HG03066 (cell line): Measurements from ENCODE around the gene TP53BP2.
"Not testable (repeated sequence)": the region's sequence is repeated elsewhere in the genome, so short reads cannot be mapped to it uniquely, and the experiment has no call there.

Source experiments
- ATAC-seq: cut with Tn5 transposase; IDR thresholded peaks from one replicate; pipeline ENCODE4 v1.9.1; 2021; ENCODE audit warnings: low read depth; ENCODE audit not compliant: unreplicated experiment

Gene TP53BP2

DNA sequence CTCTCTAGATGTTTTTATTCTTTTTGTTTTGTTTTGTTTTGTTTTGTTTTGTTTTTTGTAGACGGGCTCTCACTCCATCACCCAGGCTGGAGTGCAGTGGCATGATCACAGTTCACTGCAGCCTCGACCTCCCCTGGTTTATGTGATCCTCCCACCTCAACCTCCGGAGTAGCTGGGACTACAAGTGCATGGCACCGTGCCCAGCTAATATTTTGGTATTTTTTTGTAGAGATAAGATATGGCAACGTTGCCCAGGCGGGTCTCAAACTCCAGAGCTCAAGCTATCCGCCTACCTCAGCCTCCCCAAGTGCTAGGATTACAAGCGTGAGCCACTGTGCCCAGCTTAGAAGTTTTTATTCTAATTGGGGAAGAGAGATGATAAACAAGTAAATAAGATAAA lies 13.3 kb upstream of the TP53BP2 start:
- ATAC-seq = no peak

DNA sequence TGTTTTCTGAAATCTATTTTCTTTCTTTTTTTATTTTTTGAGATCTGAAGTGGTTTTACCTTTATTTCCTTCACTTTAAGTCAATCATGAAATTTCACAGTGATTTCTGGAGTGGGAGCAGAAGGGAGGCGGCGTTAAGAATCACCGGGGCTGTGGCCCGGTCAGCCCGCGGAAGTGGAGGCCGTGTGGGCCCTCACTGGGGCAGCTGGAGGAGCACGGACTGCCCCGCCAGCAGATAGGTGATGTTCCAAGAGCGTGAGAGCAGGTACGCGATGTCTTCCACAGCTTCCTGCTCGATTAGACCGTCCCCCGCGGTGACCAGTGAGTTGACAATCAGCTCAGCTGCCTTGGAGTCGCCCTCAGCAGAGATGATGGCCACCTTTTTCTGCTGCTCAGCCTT lies 10.6 kb upstream of the TP53BP2 start:
- no peak for ATAC-seq

DNA sequence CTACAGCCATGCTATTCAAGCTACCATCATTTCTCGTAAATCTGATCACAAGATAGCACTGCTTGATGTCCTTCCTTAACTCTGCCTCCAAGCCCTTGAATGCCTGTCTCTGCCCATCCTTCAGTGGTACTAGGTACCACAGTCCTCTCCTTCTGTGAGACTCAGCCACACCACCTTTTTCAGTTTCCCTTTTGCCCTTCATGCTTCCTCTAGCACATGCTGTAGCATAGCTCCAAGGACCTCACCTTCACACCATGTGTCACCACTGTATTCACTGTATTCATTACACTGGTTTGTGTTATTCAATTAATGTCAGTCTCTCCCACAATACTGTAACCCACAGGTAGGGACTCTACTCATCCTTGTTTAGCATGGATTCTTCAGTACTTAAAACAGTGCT lies 8.0 kb upstream of the TP53BP2 start:
- no peak for ATAC-seq

DNA sequence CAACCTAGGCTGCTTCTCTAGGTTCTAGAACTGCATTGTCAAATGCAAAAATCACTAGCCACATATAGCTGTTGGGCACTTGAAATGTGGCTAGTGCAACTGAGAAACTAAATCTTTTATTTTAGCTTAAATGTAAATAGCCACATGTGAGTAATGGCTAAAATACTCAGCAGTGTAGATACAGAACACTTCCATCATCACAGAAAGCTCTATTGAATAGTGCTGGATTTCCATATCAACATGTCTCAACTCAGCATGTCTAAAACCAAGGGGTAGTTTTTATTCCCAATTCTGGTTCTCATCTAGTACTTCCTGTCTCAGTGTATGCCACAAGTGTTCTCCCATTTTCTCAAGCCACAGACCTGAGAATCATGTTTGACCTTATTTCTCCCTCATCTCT lies 7.5 kb upstream of the TP53BP2 start:
- ATAC-seq = no peak

DNA sequence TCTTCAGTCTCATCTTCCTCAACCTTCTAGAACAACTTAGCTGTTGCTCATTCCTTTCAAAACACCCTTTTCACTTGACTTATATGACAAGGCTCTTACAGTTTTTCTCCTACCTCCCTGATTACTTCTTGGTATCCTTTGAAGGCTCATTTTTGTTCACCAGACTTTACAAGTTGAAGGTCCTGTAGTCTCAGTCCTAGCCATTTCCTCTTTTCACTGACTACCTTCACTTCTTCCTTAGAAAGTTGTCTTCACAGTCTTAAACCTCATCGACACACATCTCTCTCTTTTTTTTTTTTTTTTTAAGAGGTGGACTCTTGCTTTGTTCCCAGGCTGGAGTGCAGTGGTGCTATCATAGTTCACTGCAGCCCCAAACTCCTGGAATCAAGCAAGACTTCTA lies 6.6 kb upstream of the TP53BP2 start:
- ATAC-seq = no peak

DNA sequence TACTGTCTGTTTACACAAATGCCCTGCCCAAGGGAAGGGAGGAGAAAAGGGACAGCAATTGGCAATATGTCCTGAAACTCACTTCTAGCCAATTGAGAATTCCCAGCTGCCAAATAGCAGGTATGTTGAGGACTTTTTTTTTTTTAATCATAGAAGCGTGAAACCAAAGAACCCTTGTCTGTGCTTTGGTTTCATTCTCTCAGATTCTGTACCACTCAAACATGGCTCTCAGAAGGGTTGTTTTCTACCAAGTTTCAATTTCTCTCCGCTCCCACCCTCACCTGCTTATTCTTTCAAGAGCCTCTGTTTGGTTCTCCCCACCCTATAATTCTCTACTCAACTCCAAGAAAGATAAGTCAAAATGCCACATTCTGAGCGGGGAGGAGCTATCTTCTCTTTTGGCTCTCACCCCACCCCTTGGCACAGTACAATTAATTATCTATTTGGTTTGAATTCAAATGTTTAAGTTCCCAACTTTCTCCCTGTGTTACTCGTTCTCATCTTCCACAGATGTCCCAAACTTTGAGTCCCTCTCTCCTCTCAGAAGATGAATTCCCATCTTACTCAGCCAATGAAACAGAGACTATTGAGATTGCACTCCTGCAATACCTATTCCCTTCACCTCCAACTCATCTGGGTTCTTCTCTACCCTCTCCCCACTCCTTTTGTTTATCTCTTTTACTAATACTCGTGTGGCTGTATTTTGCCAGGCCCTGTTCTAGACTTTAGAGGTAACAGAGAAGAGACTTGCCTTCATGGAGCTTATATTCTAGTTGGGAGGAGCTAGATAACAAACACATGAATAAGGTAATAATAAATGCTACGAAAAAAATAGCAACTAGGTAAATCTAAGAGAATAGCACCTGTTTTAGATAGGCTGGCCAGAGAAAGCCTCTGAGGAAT lies 3.9 kb upstream of the TP53BP2 start:
- no peak for ATAC-seq

DNA sequence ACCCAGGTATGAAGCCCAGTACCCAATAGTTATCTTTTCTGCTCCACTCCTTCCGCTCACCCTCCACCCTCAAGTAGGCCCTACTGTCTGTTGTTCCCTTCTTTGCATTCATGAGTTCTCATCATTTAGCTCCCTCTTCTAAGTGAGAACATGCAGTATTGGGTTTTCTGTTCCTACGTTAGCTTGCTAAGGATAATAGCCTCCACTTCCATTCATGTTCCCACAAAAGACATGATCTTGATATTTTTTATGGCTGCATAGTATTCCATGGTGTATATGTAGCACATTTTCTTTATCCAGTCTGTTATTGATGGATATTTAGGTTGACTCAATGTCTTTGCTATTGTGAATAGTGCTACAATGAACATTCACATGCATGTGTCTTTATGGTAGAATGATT lies 2.8 kb upstream of the TP53BP2 start:
- no peak for ATAC-seq

DNA sequence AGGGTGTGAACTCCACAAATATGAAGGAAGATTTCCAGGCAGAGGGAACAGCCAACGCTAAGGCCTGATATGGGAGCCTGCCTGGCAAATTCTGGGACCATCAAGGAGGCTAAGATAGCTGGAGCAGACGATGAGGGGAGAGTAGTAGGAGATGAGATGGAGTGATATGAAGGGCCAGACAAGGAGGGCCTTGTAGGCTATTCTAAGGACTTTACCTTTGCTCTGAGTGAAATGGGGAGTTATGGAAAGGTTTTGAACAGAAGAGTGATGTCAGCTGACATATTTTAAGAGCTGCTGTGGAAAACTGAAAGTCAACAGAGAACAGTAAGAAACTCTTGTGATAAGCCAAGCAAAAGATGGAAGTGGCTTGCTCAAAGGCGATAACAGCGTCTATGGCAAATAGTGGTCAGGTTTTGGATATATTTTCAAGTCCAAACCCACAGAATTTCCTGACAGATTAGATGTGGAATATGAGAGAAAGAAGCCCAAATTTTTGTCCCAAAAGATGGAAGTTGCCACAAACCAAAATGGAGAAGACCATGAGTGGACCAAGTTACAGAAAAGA lies 2.1 kb upstream of the TP53BP2 start:
- ATAC-seq = no peak

DNA sequence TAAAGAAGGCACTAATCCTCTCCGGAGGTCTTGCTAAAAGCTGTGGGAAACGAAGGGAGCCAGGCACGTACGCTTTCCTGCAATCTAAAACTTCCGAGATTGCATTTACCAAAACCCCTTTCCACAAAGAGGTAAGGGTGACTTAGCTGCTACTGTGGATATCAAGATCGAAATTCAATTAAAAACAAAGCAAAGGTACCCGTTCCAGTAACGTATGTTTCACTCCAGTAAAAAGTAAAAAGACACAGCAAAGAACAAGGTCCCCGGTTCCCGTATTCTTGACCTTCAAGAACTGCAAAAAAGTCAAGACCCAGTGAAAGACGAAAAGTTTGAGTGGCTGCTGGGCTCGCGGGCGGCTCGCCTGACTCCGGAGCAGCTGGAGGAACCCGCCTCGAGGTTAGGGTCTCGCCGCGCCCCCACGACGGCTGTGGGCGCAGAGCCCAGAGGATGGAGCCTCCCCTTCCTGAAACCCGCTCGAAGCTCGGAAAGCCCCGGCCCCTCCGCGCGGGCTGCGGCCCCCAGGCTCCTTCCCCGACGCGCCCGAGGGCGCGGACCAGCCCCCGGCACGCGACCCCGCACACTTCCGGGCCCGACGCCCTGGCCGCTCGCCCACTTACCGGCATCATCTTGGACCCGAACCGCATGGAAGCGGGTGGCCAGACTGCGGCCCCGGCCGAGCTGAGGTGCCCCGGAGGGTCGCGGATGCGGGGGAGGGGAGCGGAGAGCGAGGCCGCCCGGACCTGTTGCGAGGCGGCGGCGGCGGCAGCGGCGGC lies 524 bp downstream of the TP53BP2 start:
- ATAC-seq = no peak

DNA sequence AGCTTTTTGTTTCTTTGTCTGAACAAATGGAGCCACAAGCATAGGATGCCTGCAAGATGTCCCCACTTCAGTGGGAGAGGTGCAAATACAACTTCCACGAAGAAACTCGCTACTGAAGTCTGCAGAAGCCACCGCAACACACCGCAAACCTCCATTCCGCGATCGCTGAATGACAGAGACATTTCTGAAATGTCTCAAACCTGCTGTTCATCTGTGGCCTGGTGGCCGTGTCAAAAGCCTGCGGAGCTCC lies 1.0 kb downstream of the TP53BP2 start:
- no peak for ATAC-seq

DNA sequence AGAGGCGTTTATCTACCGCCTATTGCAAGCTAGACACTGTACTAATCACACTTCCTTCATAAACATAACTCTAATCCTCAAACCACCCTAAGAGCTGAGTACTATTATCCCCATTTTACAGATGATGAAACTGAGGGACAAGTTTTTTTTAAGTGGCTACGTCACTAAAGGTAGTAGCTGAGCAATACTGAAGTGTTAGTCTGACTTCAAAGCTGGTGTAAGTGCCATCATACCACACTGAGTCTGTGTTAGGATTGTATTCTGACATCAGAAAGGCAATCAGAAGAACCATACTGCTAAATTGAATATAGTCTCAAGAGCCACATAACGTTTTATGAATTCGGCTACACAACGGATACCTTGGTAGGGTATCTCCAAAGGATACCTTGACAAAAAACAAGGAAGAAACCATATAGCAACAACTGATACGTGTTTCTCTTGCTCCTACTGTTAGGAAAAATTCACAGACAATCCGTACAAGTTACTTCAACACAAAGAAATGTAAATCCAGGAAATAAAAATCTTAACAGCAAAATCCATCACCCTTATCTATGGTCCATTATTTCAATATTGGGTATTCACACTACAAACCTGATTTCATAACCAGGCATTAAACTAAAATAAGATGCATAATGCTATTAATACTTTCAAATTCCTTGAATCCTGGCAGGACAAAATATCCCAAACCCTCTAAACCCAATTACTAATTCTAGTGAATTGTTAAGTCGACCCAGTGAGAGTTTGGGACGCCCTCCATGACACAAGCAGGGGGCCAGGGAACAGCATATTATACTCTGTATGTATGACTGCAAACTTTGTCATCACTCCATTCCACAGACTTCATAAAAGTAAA lies 1.6 kb downstream of the TP53BP2 start:
- no peak for ATAC-seq

DNA sequence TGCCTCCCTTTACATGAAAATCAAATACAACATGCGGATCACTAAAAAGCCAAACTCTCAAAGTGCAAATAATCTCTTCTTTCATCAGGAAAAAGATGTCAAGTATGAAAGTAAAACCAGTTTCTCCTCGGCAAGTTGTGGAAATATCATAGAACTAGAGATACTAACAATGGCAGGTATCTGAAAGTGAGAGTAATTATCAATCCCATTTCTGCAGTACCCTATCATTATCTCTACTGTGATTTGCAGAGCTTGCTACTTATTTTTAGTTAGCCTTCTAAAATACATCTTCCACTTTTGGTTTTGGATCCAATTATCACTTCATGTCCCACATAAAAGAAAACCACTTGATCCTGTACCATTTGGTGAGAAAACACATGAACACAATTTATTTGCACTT lies 3.0 kb downstream of the TP53BP2 start:
- ATAC-seq = no peak

DNA sequence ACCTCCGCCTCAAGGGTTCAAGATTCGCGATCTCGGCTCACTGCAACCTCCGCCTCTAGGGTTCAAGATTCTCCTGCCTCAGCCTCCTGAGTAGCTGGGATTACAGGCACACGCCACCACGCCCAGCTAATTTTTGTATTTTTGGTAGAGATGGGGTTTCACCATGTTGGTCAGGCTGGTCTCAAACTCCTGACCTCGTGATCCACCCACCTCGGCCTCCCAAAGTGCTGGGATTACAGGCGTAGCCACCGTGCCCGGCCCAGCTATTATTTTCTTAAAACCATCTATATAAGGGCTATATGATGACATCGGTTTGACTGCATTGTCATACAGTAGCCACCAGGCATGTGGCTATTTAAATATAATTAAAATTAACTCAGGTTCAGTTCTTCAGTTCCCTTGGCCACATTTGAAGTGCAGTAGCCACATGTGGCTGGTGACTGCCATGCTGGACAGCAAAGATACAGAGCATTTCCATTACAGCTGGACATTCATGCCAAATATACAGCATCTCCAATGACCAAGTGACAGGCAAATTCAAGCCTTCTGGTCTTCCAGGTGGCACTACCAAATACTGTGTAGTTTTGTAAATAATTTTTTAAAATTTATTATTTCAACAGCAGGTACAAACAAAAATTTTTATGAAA lies 3.6 kb downstream of the TP53BP2 start:
- ATAC-seq = not testable (repeated sequence)

DNA sequence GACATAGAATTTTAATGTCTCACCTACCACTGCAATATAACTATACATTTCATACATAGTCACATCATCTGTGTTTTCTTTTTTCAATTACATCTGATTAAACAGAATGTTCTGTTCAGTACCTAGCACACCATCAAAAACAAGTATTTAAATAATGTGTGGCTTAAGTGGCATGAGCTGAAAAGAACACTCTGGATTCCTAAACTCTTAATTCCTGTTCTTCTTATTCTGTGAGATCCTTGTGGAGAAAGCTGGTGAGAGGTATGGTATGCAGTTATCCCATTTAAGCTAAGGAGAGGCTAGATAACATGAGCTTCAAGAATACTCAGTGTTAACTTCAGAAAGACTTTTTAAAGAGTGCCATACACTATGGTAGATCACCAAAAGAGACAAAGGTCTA lies 5.5 kb downstream of the TP53BP2 start:
- no peak for ATAC-seq

DNA sequence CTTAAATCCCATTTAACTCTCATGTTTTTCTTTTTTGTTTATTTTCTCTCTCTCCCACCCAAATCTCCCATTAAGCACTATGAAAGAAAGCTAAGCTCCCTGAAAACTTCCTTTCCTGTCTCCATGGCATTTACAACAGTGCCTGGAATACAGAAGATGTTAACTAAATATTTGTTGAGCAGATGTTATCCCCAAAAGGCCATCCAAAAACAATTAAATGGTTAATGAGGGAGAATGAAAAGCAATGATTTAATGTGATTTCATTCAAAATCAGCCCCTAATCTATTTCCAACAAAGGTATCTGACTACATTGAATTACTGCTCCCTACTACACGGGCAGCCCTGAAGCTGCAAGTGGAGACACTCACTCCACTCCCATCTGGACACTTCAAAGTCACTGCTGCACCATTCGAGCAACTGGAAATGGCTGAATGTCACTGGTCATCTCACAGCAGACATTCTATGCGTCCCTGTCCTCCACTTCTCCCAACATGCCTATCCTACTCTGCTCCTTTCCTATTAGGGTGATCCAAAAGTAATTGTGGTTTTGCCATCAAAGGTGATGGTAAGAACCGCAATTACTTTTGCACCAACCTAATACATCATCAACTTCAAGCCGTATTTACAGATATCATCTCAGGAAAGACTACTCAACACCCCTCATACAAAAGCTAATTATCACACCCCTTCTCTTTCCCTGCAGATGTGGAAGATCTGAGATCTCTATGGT lies 7.5 kb downstream of the TP53BP2 start:
- ATAC-seq = no peak

DNA sequence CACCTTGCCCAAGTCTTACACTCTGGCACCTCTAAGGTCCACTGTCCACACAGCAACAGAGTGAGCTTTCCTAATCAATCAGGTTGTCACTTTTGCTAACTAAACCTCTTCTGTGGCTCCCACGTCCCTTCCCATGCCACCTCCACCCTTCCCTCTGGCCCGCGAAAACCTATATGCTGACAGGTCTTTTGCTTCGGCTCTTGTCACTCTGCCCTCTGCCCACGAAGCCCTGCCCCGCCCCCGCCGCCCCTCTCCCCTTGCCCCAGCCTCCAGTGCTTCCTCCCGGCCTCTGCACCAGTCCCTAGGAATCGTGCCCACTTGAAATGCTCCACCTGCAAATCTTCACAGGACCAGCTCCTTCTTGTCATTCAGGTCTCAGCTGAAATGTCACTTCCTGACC lies 8.1 kb downstream of the TP53BP2 start:
- no peak for ATAC-seq

DNA sequence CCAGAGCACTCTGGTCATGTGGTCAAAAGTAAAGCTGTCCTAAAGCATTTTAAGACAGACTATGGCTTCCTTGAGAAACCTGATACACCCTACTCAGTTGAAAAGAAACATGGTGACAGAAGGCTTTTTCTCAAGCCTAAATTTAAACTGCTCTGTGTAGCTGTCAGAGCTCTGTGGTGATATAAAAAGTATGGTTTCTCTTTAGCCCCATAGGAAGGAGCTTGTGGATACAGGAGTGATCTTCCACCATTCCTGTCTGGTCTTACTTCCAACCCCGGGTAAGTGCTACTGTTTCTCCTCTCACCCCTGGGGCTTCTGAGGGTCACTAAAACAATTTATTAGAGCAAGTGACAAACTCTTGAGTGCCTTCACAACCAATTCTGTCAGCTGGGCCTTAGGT lies 8.5 kb downstream of the TP53BP2 start:
- no peak for ATAC-seq

DNA sequence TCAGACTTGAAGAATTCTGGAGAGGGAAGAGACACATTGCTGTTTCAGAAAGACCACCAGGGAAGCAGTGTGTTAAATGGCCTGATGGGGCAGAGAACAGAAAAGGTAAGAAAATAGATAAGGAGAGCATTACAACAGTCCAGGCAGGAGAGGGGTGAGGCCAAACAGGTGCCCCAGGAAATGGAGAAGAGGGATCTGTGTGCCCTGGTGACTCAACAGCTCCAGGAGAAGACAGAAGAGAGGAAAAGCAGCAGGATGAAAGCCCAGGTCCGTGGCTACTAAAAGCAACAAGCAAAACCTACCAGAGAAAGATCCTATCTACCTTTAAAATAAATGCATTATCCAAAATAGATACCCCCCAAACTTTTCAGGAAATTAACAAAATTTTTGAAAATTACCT lies 9.2 kb downstream of the TP53BP2 start:
- ATAC-seq = no peak

DNA sequence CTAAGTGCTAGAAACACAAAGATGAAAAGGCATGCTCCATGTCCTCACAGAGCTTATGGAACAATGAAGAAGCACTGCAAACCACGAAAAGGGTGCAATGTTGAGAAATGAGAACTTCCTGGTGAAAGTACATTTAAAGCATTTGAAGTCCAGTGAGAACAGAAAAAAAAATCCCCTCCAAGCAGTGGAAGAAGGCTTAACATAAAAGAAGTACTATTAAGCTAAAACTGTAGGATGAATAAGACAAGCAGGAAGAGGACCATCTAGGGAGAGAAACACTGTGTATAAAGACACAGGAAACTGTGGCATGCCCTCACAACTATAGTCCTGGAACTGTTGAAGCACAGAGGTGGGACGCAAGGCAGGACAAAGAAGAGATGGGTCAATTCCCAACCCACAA lies 10.0 kb downstream of the TP53BP2 start:
- ATAC-seq = no peak
